ENCODE measurements around the gene GMDS.
"Not testable (repeated sequence)": the region's sequence is repeated elsewhere in the genome, so short reads cannot be mapped to it uniquely, and the experiment has no call there.

The GMDS gene

DNA sequence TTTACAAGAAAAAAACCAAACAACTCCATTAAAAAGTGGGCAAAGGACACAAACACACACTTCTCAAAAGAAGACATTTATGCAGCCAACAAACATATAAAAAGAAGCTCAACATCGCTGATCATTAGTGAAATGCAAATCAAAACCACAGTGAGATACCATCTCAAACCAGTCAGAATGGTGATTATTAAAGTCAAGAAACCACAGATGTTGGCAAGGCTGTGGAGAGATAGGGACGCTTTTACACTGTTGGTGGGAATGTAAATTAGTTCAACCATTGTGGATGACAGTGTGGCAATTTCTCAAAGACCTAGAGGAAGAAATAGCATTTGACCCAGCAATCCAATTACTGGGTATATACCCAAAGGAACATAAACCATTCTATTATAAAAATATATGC lies 554.7 kb downstream of the GMDS start:
- not testable (repeated sequence) for DNase-seq (ENCODE audit: low read depth, low spot score); H3K27ac ChIP-seq

DNA sequence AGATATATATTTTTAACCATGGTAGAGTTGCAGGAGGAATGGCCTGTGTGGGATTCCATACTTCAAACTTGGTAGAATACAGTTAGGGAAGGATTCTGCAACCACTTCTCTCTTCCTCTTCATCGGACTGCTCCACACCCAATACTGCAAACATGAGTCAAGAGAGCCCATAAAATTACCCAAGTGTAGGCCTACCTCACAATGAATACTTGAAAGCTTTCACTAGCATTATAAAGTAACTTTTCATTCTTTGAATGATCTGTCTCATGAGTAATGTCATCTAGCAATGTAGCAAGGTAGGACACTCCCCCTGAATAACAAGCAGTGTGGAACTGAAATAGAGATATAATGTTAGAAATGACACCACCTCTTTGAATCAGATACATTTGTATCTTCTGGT lies 556.3 kb downstream of the GMDS start:
- peak overlapping the region; percentile 57 for H3K27ac ChIP-seq
- peak; percentile 68 for DNase-seq (ENCODE audit: low read depth, low spot score)

DNA sequence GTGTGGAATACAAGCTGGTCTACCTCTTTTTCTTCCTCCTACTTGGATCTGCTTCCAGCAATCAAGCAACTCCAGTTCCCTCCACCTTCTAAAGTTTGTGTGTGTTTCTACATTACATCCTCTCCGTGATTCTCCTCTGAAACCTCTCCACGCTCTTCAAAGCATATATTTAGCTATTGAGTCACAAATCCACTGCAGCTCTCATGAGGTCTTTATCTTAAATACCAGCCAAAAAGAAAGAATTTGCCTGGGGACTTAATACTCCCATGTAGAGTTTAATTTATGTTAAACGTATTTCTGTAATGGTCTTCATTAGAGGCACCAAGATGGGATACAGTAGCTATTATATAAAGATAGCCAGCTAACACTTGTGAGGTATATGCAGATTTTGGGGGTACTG lies 557.0 kb downstream of the GMDS start:
- peak overlapping the region; percentile 57 for H3K27ac ChIP-seq
- no peak for DNase-seq (ENCODE audit: low read depth, low spot score)

DNA sequence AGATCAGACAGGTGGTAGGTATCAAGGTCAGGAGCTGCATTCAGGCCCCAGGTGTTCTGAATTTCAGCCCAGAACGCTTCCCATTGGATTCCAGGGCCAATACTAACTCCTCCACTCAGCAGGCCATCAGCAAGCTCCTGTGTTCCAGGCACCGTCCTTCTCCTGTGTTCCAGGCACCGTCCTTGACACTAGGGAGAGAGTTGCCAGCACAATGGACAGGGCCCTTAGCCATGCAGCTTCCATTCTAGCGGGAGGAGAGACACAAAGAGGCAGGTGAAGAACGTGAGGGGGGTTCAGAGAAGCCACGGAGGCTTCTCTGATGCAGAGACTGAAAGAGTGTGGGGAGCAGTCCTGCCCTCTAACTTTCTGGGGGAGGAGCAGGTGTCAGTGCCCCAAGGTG lies 558.0 kb downstream of the GMDS start:
- DNase-seq (ENCODE audit: low read depth, low spot score): no peak
- H3K27ac ChIP-seq: peak overlapping the region; percentile 76

DNA sequence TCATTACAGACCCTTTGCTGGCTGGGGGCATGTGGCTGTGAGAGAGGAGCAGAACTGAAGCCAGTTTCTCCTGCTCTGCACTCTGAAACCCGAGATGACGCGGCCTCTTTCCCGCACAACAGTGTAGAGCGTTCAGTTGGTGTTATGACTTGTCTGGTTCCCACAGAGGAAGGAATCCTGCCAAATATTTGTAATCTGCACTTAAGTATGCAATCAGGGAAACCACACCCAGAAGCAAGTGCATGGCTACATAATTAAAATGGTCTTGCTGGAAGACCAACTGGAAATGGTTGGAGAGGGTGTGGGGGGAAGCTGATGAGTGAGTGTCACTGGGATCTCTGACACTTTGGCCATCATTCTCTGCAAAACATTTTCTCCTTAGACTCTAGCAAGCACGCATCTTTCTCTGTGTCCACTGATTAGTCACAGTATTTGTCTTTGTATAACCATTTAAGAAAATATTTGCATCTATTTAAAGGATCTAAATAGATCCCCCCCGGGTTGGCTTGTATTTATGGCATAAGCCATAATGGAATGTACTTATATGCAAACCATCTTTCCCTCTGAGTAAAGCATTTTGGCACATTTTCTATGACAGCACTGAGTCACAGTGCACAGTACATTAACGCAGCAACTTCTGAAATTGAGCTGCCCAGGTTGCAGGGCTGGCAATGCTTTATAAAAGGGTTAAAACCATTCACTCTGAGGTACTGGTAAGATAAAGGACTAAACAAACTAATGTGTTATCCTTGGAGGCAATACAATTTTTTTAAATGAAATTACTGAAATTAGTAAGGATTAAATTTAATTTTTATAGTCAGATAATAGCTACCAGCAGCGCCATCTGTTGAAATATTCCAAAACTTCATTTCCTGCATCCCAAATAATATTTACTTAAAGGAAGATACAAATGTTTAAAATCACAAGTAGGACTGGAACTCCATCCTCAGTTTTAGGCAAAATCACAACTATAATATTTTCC lies 559.0 kb downstream of the GMDS start:
- peak; percentile 95 for DNase-seq (ENCODE audit: low read depth, low spot score)
- peak overlapping the region; percentile 76 for H3K27ac ChIP-seq

DNA sequence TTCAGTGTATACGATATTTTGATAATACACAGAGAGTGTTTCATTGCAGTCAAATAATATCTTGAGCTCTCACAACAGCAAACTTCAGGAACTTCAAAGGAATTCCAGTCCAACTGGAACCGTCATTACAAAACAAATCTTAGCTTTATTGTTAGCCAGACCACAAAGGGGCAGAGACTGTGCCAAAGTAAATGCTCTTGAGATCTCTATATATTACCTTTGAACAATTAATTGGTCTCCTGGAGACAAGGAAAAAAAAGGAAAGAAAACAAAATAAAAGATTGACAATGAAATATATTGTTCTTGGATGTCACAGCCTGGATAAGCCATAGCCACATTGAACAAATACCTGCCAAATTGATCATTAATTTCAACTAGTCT lies 565.7 kb downstream of the GMDS start:
- DNase-seq (ENCODE audit: low read depth, low spot score): no peak
- no peak overlapping the region for H3K27ac ChIP-seq

DNA sequence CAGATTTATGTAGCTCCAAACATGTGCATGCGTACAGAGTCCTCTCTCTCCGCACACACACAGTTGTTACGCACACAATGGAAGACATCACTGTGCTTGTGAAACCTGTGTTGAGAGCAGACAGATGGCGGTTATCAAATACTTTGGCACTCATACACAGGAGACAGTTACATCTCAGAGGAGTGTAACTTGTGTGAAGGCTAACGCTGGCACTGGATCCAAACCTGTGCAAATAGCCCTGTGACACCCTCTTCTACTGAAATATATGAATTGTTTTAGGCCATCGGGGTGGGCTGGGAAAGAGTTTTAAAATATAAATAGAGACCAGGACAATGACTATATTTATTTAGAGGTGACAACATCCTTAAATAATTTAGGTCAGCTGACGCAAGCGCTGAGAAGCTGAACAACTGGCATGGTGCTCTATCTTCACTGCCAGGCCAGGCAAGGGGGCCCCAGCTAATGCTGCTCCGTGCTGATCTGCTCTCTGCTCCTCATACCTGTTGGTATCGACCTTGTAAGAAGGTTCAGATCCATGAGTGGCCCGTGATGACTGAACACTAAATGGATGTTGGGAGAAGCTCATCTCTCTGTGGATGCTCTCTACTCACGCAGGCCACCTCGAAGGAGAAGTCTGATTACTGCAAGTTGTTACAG lies 566.2 kb downstream of the GMDS start:
- H3K27ac ChIP-seq: no peak overlapping the region

DNA sequence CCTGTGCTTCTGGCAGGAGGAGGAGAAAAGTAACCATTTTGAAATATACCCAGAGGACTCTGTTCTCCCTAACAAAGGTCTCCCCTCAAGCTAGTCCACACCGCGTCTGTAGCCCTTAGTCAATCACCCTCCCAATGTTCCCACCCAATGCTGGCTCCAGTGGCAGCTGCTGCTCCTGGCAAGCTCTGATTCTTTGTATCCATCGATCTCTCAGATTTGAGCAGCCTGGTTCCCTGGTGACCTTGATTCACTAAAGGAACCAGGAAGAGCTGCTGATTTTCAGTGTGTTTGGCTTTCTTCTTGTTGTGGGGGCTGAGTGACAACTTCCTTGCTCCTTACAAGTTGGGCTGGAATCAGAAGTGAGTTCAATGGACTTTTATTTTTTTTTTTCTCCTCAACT lies 567.2 kb downstream of the GMDS start:
- H3K27ac ChIP-seq: no peak overlapping the region
- DNase-seq (ENCODE audit: low read depth, low spot score): no peak

More for the DNA sequence above, 566.2 kb downstream of the GMDS start:
- no peak for DNase-seq (ENCODE audit: low read depth, low spot score)

DNA sequence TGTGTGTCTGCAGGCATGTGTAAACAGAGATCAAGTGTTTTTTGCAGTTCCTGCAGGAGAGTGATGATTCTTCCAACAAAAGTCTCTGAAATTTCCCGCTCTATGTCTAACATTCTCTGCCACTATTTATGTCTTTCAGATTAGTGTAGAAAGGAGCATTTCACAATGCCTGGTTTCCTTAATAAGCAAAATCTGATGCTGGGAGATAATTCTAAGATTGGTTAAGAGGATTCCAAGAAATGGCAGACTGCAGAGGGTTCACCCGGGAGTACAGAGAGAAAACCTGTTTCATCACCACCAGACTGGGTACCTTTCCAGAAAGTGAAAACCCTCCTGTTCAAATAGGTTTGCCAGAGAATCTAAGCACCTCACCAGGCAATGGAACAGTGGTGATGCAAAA lies 573.0 kb downstream of the GMDS start:
- no peak overlapping the region for H3K27ac ChIP-seq
- no peak for DNase-seq (ENCODE audit: low read depth, low spot score)

DNA sequence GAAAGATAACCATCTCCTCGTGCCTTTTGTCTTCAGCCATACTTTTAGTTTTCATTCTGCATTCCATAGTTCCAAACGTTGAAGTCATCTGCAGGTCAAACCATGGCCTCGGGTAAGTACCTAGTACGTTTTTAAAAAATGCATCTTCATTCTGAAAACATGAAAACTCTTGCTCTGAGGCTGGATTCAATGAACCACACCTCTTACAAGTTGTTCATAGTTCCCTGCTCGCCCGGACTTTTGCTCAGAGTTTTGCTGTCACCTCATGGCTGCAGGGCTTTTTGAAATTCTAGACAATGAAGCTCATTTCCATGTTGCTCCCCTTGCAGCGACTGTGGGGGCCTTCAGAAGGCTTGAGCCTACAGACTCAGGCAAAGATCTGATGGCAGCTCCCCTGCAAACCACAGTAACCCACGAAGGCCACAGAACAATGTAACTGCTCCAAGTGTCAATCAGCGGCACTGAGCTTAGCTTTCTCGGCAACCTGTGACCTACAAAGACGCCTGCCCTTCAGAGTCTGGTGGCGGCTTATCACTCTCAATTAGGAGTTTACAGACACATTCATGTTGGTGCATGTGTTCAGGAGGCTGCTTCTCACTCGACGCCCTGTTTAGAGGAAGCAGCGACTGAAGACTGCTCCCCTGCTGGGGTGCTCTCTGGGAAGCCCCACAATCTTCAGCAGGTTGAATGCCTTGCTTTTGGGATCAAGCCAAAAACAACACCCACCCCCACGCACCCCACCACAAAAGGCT lies 574.5 kb downstream of the GMDS start:
- no peak overlapping the region for H3K27ac ChIP-seq
- DNase-seq (ENCODE audit: low read depth, low spot score): peak; percentile 27

DNA sequence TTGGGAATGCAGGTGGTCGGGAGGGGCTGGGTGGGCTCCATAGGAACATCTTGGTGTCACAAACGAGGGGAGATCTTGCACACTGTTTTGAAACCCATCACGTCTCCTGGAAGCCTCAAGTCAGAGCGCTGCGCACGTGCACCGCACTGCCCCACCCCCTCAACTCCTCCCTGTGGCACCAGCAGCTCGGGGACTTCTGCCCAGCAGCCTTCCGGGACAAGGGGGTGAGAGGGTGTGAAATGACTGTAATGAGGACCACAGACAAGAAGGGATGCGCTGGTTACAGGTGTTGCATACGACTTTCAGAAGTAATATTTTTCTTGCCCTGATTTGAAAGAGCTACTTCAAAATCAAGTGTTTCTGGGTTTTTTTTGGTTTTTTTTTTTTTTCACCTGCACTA lies 575.4 kb downstream of the GMDS start:
- no peak overlapping the region for H3K27ac ChIP-seq
- DNase-seq (ENCODE audit: low read depth, low spot score): no peak

DNA sequence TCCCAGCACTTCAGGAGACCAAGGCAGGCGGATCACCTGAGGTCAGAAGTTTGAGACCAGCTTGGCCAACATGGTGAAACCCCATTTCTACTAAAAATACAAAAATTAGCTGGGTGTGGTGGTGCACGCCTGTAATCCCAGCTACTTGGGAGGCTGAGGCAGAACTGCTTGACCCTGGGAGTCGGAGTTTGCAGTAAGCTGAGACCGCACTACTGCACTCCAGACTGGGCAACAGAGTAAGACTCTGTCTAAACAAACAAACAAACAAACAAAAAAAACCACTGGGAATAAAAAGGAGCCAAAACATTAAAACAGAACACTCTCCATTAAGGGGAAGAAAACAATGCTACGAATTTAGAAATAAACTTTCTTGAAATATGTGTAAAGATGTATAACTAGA lies 576.9 kb downstream of the GMDS start:
- DNase-seq (ENCODE audit: low read depth, low spot score); H3K27ac ChIP-seq: not testable (repeated sequence)

DNA sequence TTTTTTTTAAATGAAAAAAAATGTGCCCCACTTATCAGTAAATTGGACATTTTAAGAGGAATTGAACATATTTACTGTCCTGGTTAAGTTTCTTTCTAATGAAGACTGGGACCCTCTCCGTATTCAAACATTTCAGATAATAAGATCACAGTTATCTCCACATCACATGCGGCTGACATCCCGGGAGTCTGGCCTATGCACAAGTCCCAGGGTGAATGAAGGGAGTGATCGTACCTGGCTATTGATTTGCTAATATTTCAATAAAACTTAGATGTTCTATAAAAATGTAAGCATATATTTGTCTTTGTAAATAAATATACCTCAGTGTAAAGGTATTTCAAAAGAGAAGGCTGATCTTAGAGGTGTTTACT lies 577.6 kb downstream of the GMDS start:
- no peak overlapping the region for H3K27ac ChIP-seq

DNA sequence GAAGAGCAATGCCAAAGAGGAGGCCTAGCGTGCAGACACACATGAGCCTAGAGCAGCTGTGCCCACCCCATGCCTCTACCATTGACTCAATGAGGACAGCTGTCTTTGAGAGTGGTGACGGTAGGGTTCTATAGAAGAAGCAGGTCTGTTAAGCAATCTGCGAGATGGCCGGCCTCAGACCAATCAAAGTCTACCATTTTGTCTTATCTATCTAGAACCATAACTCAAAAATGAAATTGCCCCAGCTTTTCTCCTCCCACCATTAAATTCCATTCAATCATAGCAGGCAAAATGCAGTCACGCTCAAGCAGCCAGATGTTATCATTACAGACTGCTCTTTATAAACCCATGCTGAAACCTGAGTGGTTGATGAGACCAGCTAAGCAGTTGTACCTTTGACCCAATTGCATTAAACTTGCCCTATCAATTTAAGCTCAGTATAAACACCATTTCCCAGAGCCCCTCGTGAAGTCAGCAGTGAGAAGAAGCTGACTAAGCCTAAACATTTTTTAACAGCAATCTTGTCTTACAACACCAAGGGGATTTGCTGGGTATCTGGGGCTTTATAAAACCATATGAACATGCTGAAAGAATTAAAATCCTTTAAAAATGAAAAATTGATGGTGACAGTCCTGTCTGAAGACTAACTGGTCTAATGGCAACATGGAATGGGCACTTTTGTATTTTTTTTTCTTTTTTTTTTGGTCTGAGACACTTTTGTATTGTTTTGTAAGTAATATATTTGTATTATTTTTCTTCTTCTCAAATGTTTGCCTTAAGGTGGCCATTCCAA lies 578.2 kb downstream of the GMDS start:
- H3K27ac ChIP-seq: no peak overlapping the region
- no peak for DNase-seq (ENCODE audit: low read depth, low spot score)

More for the DNA sequence above, 577.6 kb downstream of the GMDS start:
- no peak for DNase-seq (ENCODE audit: low read depth, low spot score)

DNA sequence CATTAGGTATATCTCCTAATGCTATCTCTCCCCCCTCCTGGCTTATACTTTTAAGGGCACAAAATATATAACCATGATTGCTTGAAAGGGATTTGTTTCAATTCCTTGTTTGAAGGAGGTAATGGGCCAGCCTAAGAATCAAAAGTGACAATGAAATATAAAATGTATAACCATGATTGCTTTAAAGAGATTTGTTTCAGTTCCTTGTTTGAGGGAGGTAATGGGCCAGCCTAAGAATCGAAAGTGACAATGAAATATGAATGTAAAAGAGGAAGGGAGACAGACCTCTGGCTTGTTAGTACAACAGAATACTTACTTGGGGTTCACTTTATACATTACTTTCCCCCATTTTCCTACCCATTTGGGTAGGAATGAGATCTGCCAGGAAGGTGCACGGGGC lies 580.2 kb downstream of the GMDS start:
- DNase-seq (ENCODE audit: low read depth, low spot score): no peak
- no peak overlapping the region for H3K27ac ChIP-seq

DNA sequence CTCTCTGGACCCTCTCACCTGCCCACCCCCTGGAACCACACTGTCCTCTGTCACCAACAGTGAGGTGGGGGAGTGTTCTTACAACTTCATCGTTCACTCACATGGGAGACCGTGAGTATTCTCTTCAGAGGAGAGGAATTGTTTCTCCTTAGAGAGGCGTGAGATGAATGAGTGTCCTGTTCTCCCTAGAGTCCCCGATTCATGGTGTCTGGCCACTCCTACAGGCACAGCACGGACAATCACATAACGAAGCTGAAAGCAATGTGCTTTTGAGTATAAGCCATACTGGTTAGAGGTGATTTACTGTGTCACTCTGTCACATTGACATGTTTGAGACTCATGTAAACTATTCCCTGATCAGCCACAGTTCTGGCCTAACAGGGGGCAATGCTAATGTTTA lies 581.1 kb downstream of the GMDS start:
- DNase-seq (ENCODE audit: low read depth, low spot score): no peak

DNA sequence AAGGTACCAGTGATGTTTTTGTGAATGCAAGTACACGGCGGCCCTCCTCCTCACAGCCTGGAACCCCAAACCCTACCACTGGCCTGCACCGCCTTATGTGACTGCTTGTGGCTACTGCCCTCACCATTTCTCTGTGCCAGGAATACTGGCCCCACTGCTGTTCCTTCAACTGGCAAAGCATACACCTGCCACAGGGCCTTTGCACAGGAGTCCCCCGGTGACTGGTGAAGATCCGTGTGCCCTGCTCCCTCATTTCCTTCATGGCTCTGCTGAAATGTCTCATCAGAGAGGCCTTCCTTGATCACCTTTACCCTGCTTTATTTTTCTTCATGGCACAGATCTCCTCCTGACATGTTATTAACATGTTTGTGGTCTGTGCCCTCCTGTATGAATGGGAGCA lies 581.9 kb downstream of the GMDS start:
- no peak for DNase-seq (ENCODE audit: low read depth, low spot score)
- no peak overlapping the region for H3K27ac ChIP-seq

More for the DNA sequence above, 581.1 kb downstream of the GMDS start:
- H3K27ac ChIP-seq: no peak overlapping the region

DNA sequence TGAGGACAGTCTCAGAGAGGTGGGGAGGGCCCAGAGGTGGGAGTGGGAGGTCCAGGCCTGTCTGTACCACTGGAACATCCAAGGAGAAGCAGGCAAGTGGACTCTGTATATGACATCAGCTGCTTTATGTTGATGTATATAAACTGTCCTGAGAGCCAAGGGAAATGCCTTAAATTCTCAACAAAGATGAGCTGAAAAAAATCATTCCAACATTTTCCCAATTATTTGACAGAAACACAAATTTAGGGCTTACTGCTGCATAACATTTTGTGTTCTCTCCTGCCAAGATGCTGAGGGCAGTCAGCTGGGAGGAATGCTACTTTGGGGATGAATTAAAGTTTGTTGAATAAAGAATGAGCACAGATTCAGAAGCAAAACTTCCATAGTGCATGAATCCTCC lies 582.9 kb downstream of the GMDS start:
- H3K27ac ChIP-seq: no peak overlapping the region
- DNase-seq (ENCODE audit: low read depth, low spot score): no peak

DNA sequence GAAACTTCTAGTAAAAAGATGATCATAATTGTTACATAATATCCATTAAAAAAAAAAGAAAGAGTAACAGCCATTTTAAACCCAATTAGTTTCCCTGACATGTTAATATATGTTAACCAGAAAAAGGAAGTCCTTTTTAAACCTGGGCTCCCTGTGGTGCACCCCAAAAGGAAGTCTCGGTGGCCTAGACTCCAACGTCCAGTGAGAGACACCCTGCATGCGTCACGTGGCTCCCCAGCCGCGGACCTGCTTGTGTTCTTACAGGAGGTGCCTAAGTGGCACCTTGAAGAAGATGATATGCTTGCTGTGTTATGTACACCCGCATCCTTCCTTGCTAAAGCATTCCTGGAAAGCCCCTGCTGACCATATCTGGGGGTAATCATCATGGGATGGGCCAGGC lies 585.6 kb downstream of the GMDS start:
- H3K27ac ChIP-seq: no peak overlapping the region
- no peak for DNase-seq (ENCODE audit: low read depth, low spot score)
